Body of pancreas (tissue), 4 donors: ENCODE results near the gene E4F1. TPM values are rescaled to one million over a fixed set of nuclear protein-coding genes. Genes with fewer than 3 reads are reported as not detected.

Experiments used
- ATAC-seq: fragments of 150-250 bp; one replicate; pipeline ENCODE4 v1.9.1; 2016
- DNase-seq, 4 donors: peaks; one replicate each; pipeline ENCODE4 v3.0.0-alpha.2; 2019
- H3K27ac ChIP-seq, 4 donors: fragments of 200-600 bp; sonication (generic); 1 replicate in 3 of 4; 2 replicates in 1 of 4; pipeline versions ENCODE4 v1.5.1 to v1.6.1; 2016 to 2019; ENCODE audit warnings: mild to moderate bottlenecking in 1 of 4, mixed read lengths in 1 of 4, moderate library complexity in 1 of 4
- H3K27me3 ChIP-seq, 2 donors: fragments of 200-600 bp; sonication (generic); one replicate each; pipeline ENCODE4 v1.6.0; 2016; ENCODE audit warnings: mild to moderate bottlenecking in 1 of 2
- H3K36me3 ChIP-seq, 2 donors: fragments of 200-600 bp; sonication (generic); replicated peaks in 1 of 2; 2 replicates each; pipeline ENCODE4 v1.5.1; 2016; ENCODE audit warnings: low read depth in 2 of 2; ENCODE audit not compliant: insufficient read depth in 1 of 2
- H3K4me1 ChIP-seq: fragments of 200-600 bp; sonication (generic); one replicate; pipeline ENCODE4 v1.6.0; 2016
- H3K4me3 ChIP-seq, 2 donors: fragments of 200-600 bp; sonication (generic); 1 replicate in 1 of 2; 2 replicates in 1 of 2; pipeline ENCODE4 v1.5.1; 2016 to 2019
- H3K9me3 ChIP-seq, 3 donors: fragments of 200-600 bp; sonication (generic); 1 replicate in 2 of 3; 2 replicates in 1 of 3; pipeline ENCODE4 v1.5.1; 2016
- CTCF ChIP-seq, 7 experiments: fragments of 450-650 bp in 4 of 7; fragments of 200-600 bp in 3 of 7; sonication (generic) in 3 of 7; IDR thresholded peaks; one replicate each; pipeline ENCODE4 v1.5.1; 2016 to 2019; ENCODE audit warnings: antibody characterized with exemption in 7 of 7
- POLR2A ChIP-seq, 3 donors: fragments of 450-650 bp; IDR thresholded peaks; one replicate each; pipeline ENCODE4 v1.6.1; 2016; ENCODE audit warnings: antibody characterized with exemption in 3 of 3, mild to moderate bottlenecking in 2 of 3
- WGBS, 2 donors: methylation state at CpG; one replicate each; pipeline ENCODE4 v1.1.5; 2017; 5-methylcytosine and 5-hydroxymethylcytosine counted together
- intact Hi-C: fragments of 100-400 bp; cut with DNase I; formaldehyde crosslinking; loops from one replicate; pipeline ENCODE4 v1.15.1; 2023
- total RNA-seq, 2 donors: library from RNA; depleted of rRNA; stranded (reverse); fragments of >200 nt; gene quantifications; one replicate each; pipeline ENCODE4 v1.1.0, GENCODE V29; 2016

The E4F1 gene
- total RNA-seq, 2 donors from 2014 or later, result 22.3 to 48.1 TPM

GRCh38 chr16:2204416-2205103 lies 18.8 kb upstream of the E4F1 start:
- H3K36me3 ChIP-seq, result peaks cover 0 to 18% of the 10 kb centered on the region in 2 donors
- ATAC-seq (no peak), DNase-seq (no peak)
- no peaks in the 10 kb centered on the region for H3K9me3 ChIP-seq
- intact Hi-C loops, result no loop called here
- H3K27me3 ChIP-seq, result no peaks in the 10 kb centered on the region
- H3K4me1 ChIP-seq, result peaks cover 19% of the 10 kb centered on the region
- peak overlapping the region; percentile 67 to 88 for H3K4me3 ChIP-seq
- H3K27ac ChIP-seq, result peak overlapping the region; percentile 94 to 99 (median 96)
- 76 to 87% methylated on average over 13 of the region's 13 CpGs for WGBS, 2 donors
- no peak for TF ChIP-seq CTCF (IDR thresholded peaks at IDR 0.05)
- TF ChIP-seq POLR2A (IDR thresholded peaks at IDR 0.05), result no peak

GRCh38 chr16:2205104-2205966 lies 18.1 kb upstream of the E4F1 start, which contains the start of gene MLST8:
MLST8 (plus strand) TSS chr16:2205454; CDS start chr16:2206086, 632 bp downstream.
- intact Hi-C loops, result no loop called here
- H3K9me3 ChIP-seq, result no peaks in the 10 kb centered on the region
- DNase-seq, result peak; percentile 84 to 90 (median 86)
- peak within 1 kb of the TSS; percentile 67 to 88 for H3K4me3 ChIP-seq
- 1% methylated on average over 39 to 93 of the region's 93 CpGs for WGBS, 2 donors
- H3K27ac ChIP-seq, result peak within 1 kb of the TSS; percentile 94 to 99 (median 96)
- peaks cover 19% of the 10 kb centered on the region for H3K4me1 ChIP-seq
- no peaks in the 10 kb centered on the region for H3K27me3 ChIP-seq
- ATAC-seq, result peak; percentile 95
- TF ChIP-seq POLR2A (IDR thresholded peaks at IDR 0.05) (peak; percentile 61 to 91 (median 86)), CTCF (IDR thresholded peaks at IDR 0.05) (peak in 3 of 7 experiments; percentile 13 to 27 (median 15))
- peaks cover 0 to 18% of the 10 kb centered on the region in 2 donors for H3K36me3 ChIP-seq

- TF ChIP-seq CTCF (IDR thresholded peaks at IDR 0.05) (peak in 1 of 7 experiments; percentile 1), POLR2A (IDR thresholded peaks at IDR 0.05) (no peak)
- Histone ChIP-seq H3K4me1 (peaks cover 19% of the 10 kb centered on the region), H3K27me3 (no peaks in the 10 kb centered on the region), H3K4me3 (peak overlapping the region; percentile 67 to 88), H3K9me3 (no peaks in the 10 kb centered on the region), H3K27ac (peak overlapping the region; percentile 94 to 99 (median 96)), H3K36me3 (peaks cover 0 to 18% of the 10 kb centered on the region in 2 donors)
- intact Hi-C loops, result no loop called here
- DNase-seq (no peak), ATAC-seq (peak; percentile 2)
- WGBS, 2 donors, result 11% methylated on average over 16 of the region's 16 CpGs; no CpG with 5 or more reads in 1 of the 2 donors
Measured at GRCh38 chr16:2205967-2206313, 17.5 kb upstream of the E4F1 start.

DNA sequence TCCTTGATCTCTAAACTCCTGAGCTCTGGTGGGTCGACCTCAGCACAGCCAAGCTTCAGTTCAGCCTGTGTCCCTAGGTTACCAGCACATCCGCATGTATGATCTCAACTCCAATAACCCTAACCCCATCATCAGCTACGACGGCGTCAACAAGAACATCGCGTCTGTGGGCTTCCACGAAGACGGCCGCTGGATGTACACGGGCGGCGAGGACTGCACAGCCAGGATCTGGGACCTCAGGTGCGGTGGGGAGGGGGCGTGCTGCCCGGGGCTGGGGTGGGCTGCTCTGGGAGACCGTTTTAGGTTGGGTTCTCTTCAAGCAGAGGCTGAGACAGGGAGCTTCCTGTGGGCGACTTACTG lies 17.0 kb upstream of the E4F1 start:
- TF ChIP-seq CTCF (IDR thresholded peaks at IDR 0.05) (no peak), POLR2A (IDR thresholded peaks at IDR 0.05) (no peak)
- Histone ChIP-seq H3K27me3 (no peaks in the 10 kb centered on the region), H3K27ac (peak overlapping the region in 1 of 4 donors; percentile 94), H3K4me1 (peaks cover 19% of the 10 kb centered on the region), H3K36me3 (peaks cover 0 to 18% of the 10 kb centered on the region in 2 donors), H3K4me3 (no peak overlapping the region), H3K9me3 (no peaks in the 10 kb centered on the region)
- ATAC-seq (no peak), DNase-seq (no peak)
- intact Hi-C loops, result no loop called here
- 80 to 87% methylated on average over 14 to 17 of the region's 18 CpGs for WGBS, 2 donors
